H9 (cell line): ENCODE results near the gene EDA. TPM values are rescaled to one million over a fixed set of nuclear protein-coding genes. Genes with fewer than 3 reads are reported as not detected.

Experiments
- DNase-seq: peaks from one replicate; pipeline ENCODE4 v3.0.0-alpha.2; 2017
- H2AFZ ChIP-seq: one replicate; pipeline ENCODE4 v1.6.1; 2013; ENCODE audit warnings: mild to moderate bottlenecking, low read length, control low read depth, moderate library complexity
- H2AK5ac ChIP-seq: 2 replicates; pipeline ENCODE4 v1.6.1; 2013; ENCODE audit warnings: low read length, control low read depth, mixed read lengths; ENCODE audit not compliant: insufficient read length
- H2BK120ac ChIP-seq: one replicate; pipeline ENCODE4 v1.6.1; 2013; ENCODE audit warnings: low read depth, mild to moderate bottlenecking, low read length, control low read depth, inconsistent platforms; ENCODE audit not compliant: poor library complexity, severe bottlenecking
- H2BK12ac ChIP-seq: 2 replicates; pipeline ENCODE4 v1.6.1; 2013; ENCODE audit warnings: low read length, control low read depth, mixed read lengths, low read depth; ENCODE audit not compliant: insufficient read length
- H2BK15ac ChIP-seq: 2 replicates; pipeline ENCODE4 v1.6.1; 2013; ENCODE audit warnings: low read depth, low read length, control low read depth
- H2BK20ac ChIP-seq: one replicate; pipeline ENCODE4 v1.6.1; 2013; ENCODE audit warnings: low read depth, mild to moderate bottlenecking, low read length, control low read depth, inconsistent platforms; ENCODE audit not compliant: poor library complexity, severe bottlenecking
- H2BK5ac ChIP-seq: 2 replicates; pipeline ENCODE4 v1.6.1; 2013; ENCODE audit warnings: low read length, control low read depth, mixed read lengths; ENCODE audit not compliant: insufficient read length
- H3K14ac ChIP-seq: 2 replicates; pipeline ENCODE4 v1.6.1; 2013; ENCODE audit warnings: low read length, control low read depth; ENCODE audit not compliant: insufficient read depth
- H3K18ac ChIP-seq: 2 replicates; pipeline ENCODE4 v1.6.1; 2013; ENCODE audit warnings: low read depth, mild to moderate bottlenecking, mixed read lengths, low read length, control low read depth; ENCODE audit not compliant: insufficient read length
- H3K23ac ChIP-seq: 2 replicates; pipeline ENCODE4 v1.6.1; 2013; ENCODE audit warnings: low read length, control low read depth, mixed read lengths, low read depth; ENCODE audit not compliant: insufficient read length
- H3K23me2 ChIP-seq: 2 replicates; pipeline ENCODE4 v1.6.1; 2013; ENCODE audit warnings: low read depth, mild to moderate bottlenecking, mixed read lengths, low read length, control low read depth; ENCODE audit not compliant: insufficient read length, poor library complexity, severe bottlenecking
- H3K27ac ChIP-seq: 2 replicates; pipeline ENCODE4 v1.5.1; 2013; ENCODE audit warnings: low read length, control low read depth, mixed read lengths, low read depth; ENCODE audit not compliant: insufficient read length
- H3K27me3 ChIP-seq: 2 replicates; pipeline ENCODE4 v1.6.1; 2013; ENCODE audit warnings: low read length, control low read depth, inconsistent platforms; ENCODE audit not compliant: insufficient read depth
- H3K4ac ChIP-seq: 2 replicates; pipeline ENCODE4 v1.6.1; 2013; ENCODE audit warnings: low read depth, mild to moderate bottlenecking, control low read depth, inconsistent platforms, low read length, moderate library complexity
- H3K4me1 ChIP-seq: 2 replicates; pipeline ENCODE4 v1.6.1; 2013; ENCODE audit warnings: low read length, control low read depth, inconsistent platforms; ENCODE audit not compliant: insufficient read depth
- H3K4me2 ChIP-seq: 2 replicates; pipeline ENCODE4 v1.6.1; 2013; ENCODE audit warnings: low read length, control low read depth, mixed read lengths; ENCODE audit not compliant: insufficient read length, insufficient read depth
- H3K56ac ChIP-seq: 2 replicates; pipeline ENCODE4 v1.6.1; 2013; ENCODE audit warnings: low read depth, mild to moderate bottlenecking, mixed read lengths, low read length, control low read depth; ENCODE audit not compliant: insufficient read length
- H3K79me1 ChIP-seq: 2 replicates; pipeline ENCODE4 v1.6.1; 2013; ENCODE audit warnings: low read depth, mild to moderate bottlenecking, moderate library complexity, low read length, control low read depth, inconsistent platforms; ENCODE audit not compliant: insufficient read depth, poor library complexity, severe bottlenecking
- H3K79me2 ChIP-seq: 2 replicates; pipeline ENCODE4 v1.6.1; 2013; ENCODE audit warnings: low read length, control low read depth, inconsistent platforms; ENCODE audit not compliant: insufficient read depth
- H3K9ac ChIP-seq: 2 replicates; pipeline ENCODE4 v1.6.1; 2013; ENCODE audit warnings: low read length, control low read depth, mixed read lengths; ENCODE audit not compliant: insufficient read length; ENCODE audit errors: extremely low read depth
- H3K9me3 ChIP-seq: one replicate; pipeline ENCODE4 v1.6.1; 2013; ENCODE audit warnings: low read depth, low read length, inconsistent platforms; ENCODE audit not compliant: control insufficient read depth
- H3T11ph ChIP-seq: one replicate; pipeline ENCODE4 v1.6.1; 2013; ENCODE audit warnings: mild to moderate bottlenecking, low read length, control low read depth, inconsistent platforms
- H4K20me1 ChIP-seq: one replicate; pipeline ENCODE4 v1.6.1; 2013; ENCODE audit not compliant: control insufficient read depth, insufficient read length, insufficient read depth
- H4K5ac ChIP-seq: 2 replicates; pipeline ENCODE4 v1.6.1; 2013; ENCODE audit warnings: low read depth, mild to moderate bottlenecking, mixed read lengths, low read length, control low read depth; ENCODE audit not compliant: insufficient read length
- H4K8ac ChIP-seq: replicated peaks from 2 replicates; pipeline ENCODE4 v1.6.1; 2013; ENCODE audit warnings: low read length, control low read depth, mixed read lengths, low read depth; ENCODE audit not compliant: insufficient read length
- H4K91ac ChIP-seq: 2 replicates; pipeline ENCODE4 v1.6.1; 2013; ENCODE audit warnings: low read depth, mild to moderate bottlenecking, moderate library complexity, mixed read lengths, low read length, control low read depth; ENCODE audit not compliant: insufficient read length
- H3K27ac Mint-ChIP-seq, 3 experiments: 2 replicates in 2 of 3; 3 replicates in 1 of 3; pipeline ENCODE4 v1.8.0; 2020 to 2021; ENCODE audit warnings: mixed read lengths in 3 of 3, mild to moderate bottlenecking in 1 of 3, moderate library complexity in 1 of 3
- H3K27me3 Mint-ChIP-seq: 2 replicates; pipeline ENCODE4 v1.8.0; 2021; ENCODE audit warnings: low read depth, mild to moderate bottlenecking, moderate library complexity, mixed read lengths
- H3K36me3 Mint-ChIP-seq, 3 experiments: 2 replicates in 2 of 3; 3 replicates in 1 of 3; pipeline ENCODE4 v1.8.0; 2020 to 2021; ENCODE audit warnings: low read depth in 3 of 3, mixed read lengths in 3 of 3; ENCODE audit not compliant: insufficient read depth in 1 of 3
- H3K4me1 Mint-ChIP-seq, 2 experiments: 2 replicates each; pipeline ENCODE4 v1.8.0; 2020; ENCODE audit warnings: mixed read lengths in 2 of 2
- H3K4me3 Mint-ChIP-seq, 2 experiments: 2 replicates in 1 of 2; 3 replicates in 1 of 2; pipeline ENCODE4 v1.8.0; 2020 to 2021; ENCODE audit warnings: mild to moderate bottlenecking in 2 of 2, mixed read lengths in 2 of 2, moderate library complexity in 1 of 2
- H3K9me3 Mint-ChIP-seq, 2 experiments: 2 replicates in 1 of 2; 3 replicates in 1 of 2; pipeline ENCODE4 v1.8.0; 2020; ENCODE audit warnings: mild to moderate bottlenecking in 2 of 2, mixed read lengths in 2 of 2, moderate library complexity in 1 of 2
- total RNA-seq: library from RNA; stranded (reverse); gene quantifications from 2 replicates; pipeline ENCODE4 v1.2.1, GENCODE V29; 2021
- TF ChIP-seq, protein P1 (sequence below): fragments of 200-600 bp; sonication (generic); conservative IDR thresholded peaks from 3 replicates; pipeline ENCODE4 v1.8.0; 2021; ENCODE audit warnings: antibody characterized with exemption, mild to moderate bottlenecking

EDA gene
- total RNA-seq, 1 experiment from 2014 or later, result 7.7 TPM

DNA sequence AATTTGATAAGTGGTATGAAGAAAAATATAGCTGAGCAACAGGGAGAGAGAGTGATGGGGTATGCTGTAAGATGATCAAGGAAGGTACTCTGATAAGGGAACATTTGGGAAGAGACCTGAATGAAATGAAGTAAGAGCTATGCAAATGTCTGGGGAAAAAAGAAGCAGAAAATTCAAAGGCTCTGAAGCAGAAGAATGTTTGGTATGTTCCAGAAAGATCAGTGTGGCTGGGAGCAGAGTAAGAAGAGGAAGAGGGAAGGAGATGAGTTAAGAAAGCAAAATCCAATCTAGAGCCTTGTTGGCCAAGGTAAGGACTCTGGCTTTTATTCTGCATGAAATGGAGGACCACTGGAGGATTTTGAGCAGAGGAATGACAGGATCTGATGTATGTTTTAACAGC, 343.8 kb downstream of the EDA start:
- H3K9ac ChIP-seq, result no peak overlapping the region
- H3K23ac ChIP-seq, result no peak overlapping the region
- no peak overlapping the region for H4K91ac ChIP-seq
- no peaks in the 10 kb centered on the region for H3K23me2 ChIP-seq
- no peaks in the 10 kb centered on the region for H3K4me1 ChIP-seq
- H2AK5ac ChIP-seq, result no peak overlapping the region
- TF ChIP-seq, protein P1, sequence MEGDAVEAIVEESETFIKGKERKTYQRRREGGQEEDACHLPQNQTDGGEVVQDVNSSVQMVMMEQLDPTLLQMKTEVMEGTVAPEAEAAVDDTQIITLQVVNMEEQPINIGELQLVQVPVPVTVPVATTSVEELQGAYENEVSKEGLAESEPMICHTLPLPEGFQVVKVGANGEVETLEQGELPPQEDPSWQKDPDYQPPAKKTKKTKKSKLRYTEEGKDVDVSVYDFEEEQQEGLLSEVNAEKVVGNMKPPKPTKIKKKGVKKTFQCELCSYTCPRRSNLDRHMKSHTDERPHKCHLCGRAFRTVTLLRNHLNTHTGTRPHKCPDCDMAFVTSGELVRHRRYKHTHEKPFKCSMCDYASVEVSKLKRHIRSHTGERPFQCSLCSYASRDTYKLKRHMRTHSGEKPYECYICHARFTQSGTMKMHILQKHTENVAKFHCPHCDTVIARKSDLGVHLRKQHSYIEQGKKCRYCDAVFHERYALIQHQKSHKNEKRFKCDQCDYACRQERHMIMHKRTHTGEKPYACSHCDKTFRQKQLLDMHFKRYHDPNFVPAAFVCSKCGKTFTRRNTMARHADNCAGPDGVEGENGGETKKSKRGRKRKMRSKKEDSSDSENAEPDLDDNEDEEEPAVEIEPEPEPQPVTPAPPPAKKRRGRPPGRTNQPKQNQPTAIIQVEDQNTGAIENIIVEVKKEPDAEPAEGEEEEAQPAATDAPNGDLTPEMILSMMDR, result no peak
- H3K4me2 ChIP-seq, result no peak overlapping the region
- H3K27me3 ChIP-seq, result no peaks in the 10 kb centered on the region
- H3K79me1 ChIP-seq, result no peaks in the 10 kb centered on the region
- no peak overlapping the region for H2BK5ac ChIP-seq
- H4K20me1 ChIP-seq, result no peaks in the 10 kb centered on the region
- no peak overlapping the region for H3K56ac ChIP-seq
- H4K5ac ChIP-seq, result no peak overlapping the region
- no peak overlapping the region for H3T11ph ChIP-seq
- H2AFZ ChIP-seq, result no peak overlapping the region
- no peak overlapping the region for H3K4ac ChIP-seq
- no peak overlapping the region for H3K27ac Mint-ChIP-seq
- peaks cover 0 to 8% (median 0%) of the 10 kb centered on the region in 3 experiments; a peak in 3 of 7 replicates for H3K36me3 Mint-ChIP-seq
- no peak overlapping the region for H3K27ac ChIP-seq
- no peak overlapping the region for H3K18ac ChIP-seq
- no peak overlapping the region for H2BK15ac ChIP-seq
- no peak overlapping the region for H2BK120ac ChIP-seq
- H3K79me2 ChIP-seq, result no peaks in the 10 kb centered on the region
- no peak overlapping the region for H3K4me3 Mint-ChIP-seq
- H3K9me3 ChIP-seq, result peaks cover 27% of the 10 kb centered on the region
- DNase-seq, result no peak
- H3K14ac ChIP-seq, result no peak overlapping the region
- peaks cover 17 to 39% of the 10 kb centered on the region in 2 experiments for H3K9me3 Mint-ChIP-seq
- H3K27me3 Mint-ChIP-seq, result no peaks in the 10 kb centered on the region
- H2BK12ac ChIP-seq, result no peak overlapping the region
- peaks cover 2 to 3% of the 10 kb centered on the region in 2 experiments; a peak in 3 of 4 replicates for H3K4me1 Mint-ChIP-seq
- no peak overlapping the region for H2BK20ac ChIP-seq
- H4K8ac ChIP-seq, result no peak overlapping the region
